ENCODE measurements around the gene CREG1. TPM values are rescaled to one million over a fixed set of nuclear protein-coding genes. Genes with fewer than 3 reads are reported as not detected.

CREG1 gene
- total and polyA plus RNA-seq, 2 of the 8 experiments (the other 6 are each of a cell fraction or from before 2014, with no cell fraction given): 29.8 to 30.1 TPM

DNA sequence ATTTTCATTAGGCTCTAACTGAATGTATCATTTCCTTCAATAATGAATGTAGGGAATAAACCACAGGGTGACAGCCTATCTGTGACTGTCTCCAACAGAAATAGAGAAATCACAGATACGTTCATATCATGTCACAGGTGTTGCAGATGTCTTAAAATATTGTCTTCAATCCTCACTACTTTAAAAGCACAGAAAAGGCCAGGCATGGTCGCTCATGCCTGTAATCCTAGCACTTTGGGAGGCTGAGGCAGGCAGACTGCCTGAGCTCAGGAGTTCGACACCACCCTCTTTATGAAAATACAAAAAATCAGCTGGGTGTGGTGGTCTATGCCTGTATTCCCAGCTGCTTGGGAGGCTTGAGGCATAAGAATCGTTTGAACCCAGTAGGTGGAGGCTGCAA is 8.2 kb downstream of the CREG1 start:
- FAIRE-seq: no peak
- POLR2A ChIA-PET (ENCODE audit: partially characterized antibody): no interaction called here
- 76% methylated on average over 4 of the region's 4 CpGs; no CpG with 5 or more reads in 1 of the 2 experiments for WGBS, 2 experiments (ENCODE audit: extremely low coverage in 1 of 2, insufficient coverage in 1 of 2, insufficient read length in 1 of 2, insufficient replicate concordance in 2 of 2, low coverage in 1 of 2, low lambda C conversion rate in 2 of 2, missing lambda C conversion rate in 1 of 2)

More for the DNA sequence above, 8.2 kb downstream of the CREG1 start:
- Histone ChIP-seq H2BK5ac (ENCODE audit: low read depth, low read length) (no peak overlapping the region), H3K23me2 (ENCODE audit: low read depth, low read length) (no peaks in the 10 kb centered on the region), H3K9me3 (ENCODE audit: insufficient read depth in 2 of 2, low read depth in 1 of 2, low read length in 1 of 2) (no peaks in the 10 kb centered on the region), H3K4me2 (ENCODE audit: insufficient read depth in 1 of 2, low read depth in 2 of 2, low read length in 2 of 2) (no peak overlapping the region), H4K20me1 (replicated peaks in 1 of 2; ENCODE audit: control insufficient read depth in 1 of 2, insufficient read depth in 2 of 2, low read length in 2 of 2) (no peaks in the 10 kb centered on the region), H3K14ac (ENCODE audit: insufficient read length) (no peak overlapping the region), H4K5ac (ENCODE audit: insufficient read length, low read depth, low read length) (no peak overlapping the region), H2BK15ac (ENCODE audit: low read length) (no peak overlapping the region), H3K18ac (ENCODE audit: extremely low read depth, low read length) (no peak overlapping the region), H3K23ac (ENCODE audit: insufficient read length) (no peak overlapping the region), H2BK20ac (ENCODE audit: low read length) (no peak overlapping the region), H3K4me3 (ENCODE audit: extremely low read depth in 1 of 4, insufficient read depth in 2 of 4, low read depth in 3 of 4, low read length in 4 of 4) (no peak overlapping the region), H4K91ac (replicated peaks; ENCODE audit: insufficient read length, low read length) (no peak overlapping the region), H3K4me1 (replicated peaks in 1 of 4; ENCODE audit: control insufficient read depth in 3 of 4, insufficient read depth in 4 of 4, low read length in 3 of 4) (no peaks in the 10 kb centered on the region), H3K27ac (ENCODE audit: low read depth, low read length) (no peak overlapping the region), H2BK12ac (ENCODE audit: low read depth, low read length) (no peak overlapping the region), H3K9ac (replicated peaks in 1 of 4; ENCODE audit: extremely low read depth in 1 of 4, low read depth in 3 of 4, low read length in 3 of 4) (no peak overlapping the region), H3K79me2 (ENCODE audit: control insufficient read depth in 1 of 2, insufficient read depth in 2 of 2, low read length in 2 of 2) (no peaks in the 10 kb centered on the region), H2AFZ (ENCODE audit: low read length) (no peak overlapping the region), H3K56ac (replicated peaks; ENCODE audit: insufficient read length, low read depth, low read length) (no peak overlapping the region), H2AK5ac (ENCODE audit: low read depth, low read length) (no peak overlapping the region), H2BK120ac (replicated peaks; ENCODE audit: low read depth, low read length) (no peak overlapping the region), H3K27me3 (replicated peaks in 1 of 4; ENCODE audit: control insufficient read depth in 3 of 4, extremely low read depth in 1 of 4, insufficient read depth in 3 of 4, low read length in 3 of 4) (no peaks in the 10 kb centered on the region; a peak in 1 of 7 replicates), H3K79me1 (ENCODE audit: low read depth, low read length) (no peaks in the 10 kb centered on the region), H3K36me3 (ENCODE audit: control insufficient read depth in 2 of 4, insufficient read depth in 4 of 4, low read length in 3 of 4) (peaks cover 0 to 18% (median 0%) of the 10 kb centered on the region in 4 experiments; a peak in 3 of 8 replicates), H4K8ac (ENCODE audit: extremely low read depth, insufficient read depth, low read length) (no peak overlapping the region), H3K4ac (replicated peaks; ENCODE audit: insufficient read length, low read depth, low read length) (no peak overlapping the region)
- DNase-seq (ENCODE audit: low read depth in 1 of 2, low spot score in 2 of 2): no peak
- no peak for TF ChIP-seq POLR2A (IDR thresholded peaks at IDR 0.05; ENCODE audit: control extremely low read depth in 1 of 2, low read depth in 2 of 2, low read length in 2 of 2)
- TF ChIP-seq YY1 (IDR thresholded peaks at IDR 0.05; ENCODE audit: low read depth, low read length): no peak
- no peak for TF ChIP-seq NRF1 (IDR thresholded peaks at IDR 0.05; ENCODE audit: low read depth, low read length)
- no peak for TF ChIP-seq BRCA1 (IDR thresholded peaks at IDR 0.05; ENCODE audit: low read depth, low read length)
- TF ChIP-seq KDM5A (IDR thresholded peaks at IDR 0.05; ENCODE audit: low read length): no peak
- no peak for TF ChIP-seq PHF8 (conservative IDR thresholded peaks at IDR 0.05; ENCODE audit: low read depth, low read length)
- no peak for TF ChIP-seq TAF1 (IDR thresholded peaks at IDR 0.05; ENCODE audit: low read depth, low read length)
- TF ChIP-seq SRF (IDR thresholded peaks at IDR 0.05; ENCODE audit: low read depth, low read length): no peak
- no peak for TF ChIP-seq GTF2F1 (IDR thresholded peaks at IDR 0.05; ENCODE audit: borderline replicate concordance, low read depth, low read length)
- no peak for TF ChIP-seq EGR1 (IDR thresholded peaks at IDR 0.05; ENCODE audit: borderline replicate concordance, low read depth, low read length)
- TF ChIP-seq TCF12 (IDR thresholded peaks at IDR 0.05; ENCODE audit: low read depth, low read length): no peak
- no peak for TF ChIP-seq EZH2 (IDR thresholded peaks at IDR 0.05; ENCODE audit: low read depth, low read length, severe bottlenecking)
- TF ChIP-seq MAFK (IDR thresholded peaks at IDR 0.05; ENCODE audit: low read depth, low read length): no peak
- CTCF ChIA-PET (ENCODE audit: partially characterized antibody): interaction anchor here (3.1 kb wide), 1 partner anchor 11 kb away, joined by 8 read pairs; no protein-coding TSS in a partner anchor

Data from H1 (cell line).